Liver (tissue), 9 donors: Measurements from ENCODE around the gene SFT2D1. TPM values are rescaled to one million over a fixed set of nuclear protein-coding genes. Genes with fewer than 3 reads are reported as not detected.

ENCODE experiments used
- DNase-seq: peaks from one replicate; pipeline ENCODE4 v3.0.0-alpha.2; 2017; ENCODE audit warnings: low spot score
- H3K27ac ChIP-seq, 2 donors: one replicate each; pipeline ENCODE4 v1.7.0; 2013; ENCODE audit warnings: inconsistent platforms in 2 of 2, low read length in 2 of 2, control low read depth in 1 of 2, low read depth in 1 of 2, mild to moderate bottlenecking in 1 of 2
- H3K27me3 ChIP-seq, 4 donors: one replicate each; pipeline versions ENCODE4 v1.6.1 to v1.7.0; 2013; ENCODE audit warnings: low read length in 3 of 4, inconsistent platforms in 1 of 4, mild to moderate bottlenecking in 1 of 4, moderate library complexity in 1 of 4; ENCODE audit not compliant: control insufficient read depth in 4 of 4, insufficient read depth in 4 of 4
- H3K36me3 ChIP-seq, 4 donors: one replicate each; pipeline versions ENCODE4 v1.6.1 to v1.7.0; 2013; ENCODE audit warnings: low read length in 3 of 4, mild to moderate bottlenecking in 3 of 4, low read depth in 1 of 4, moderate library complexity in 1 of 4; ENCODE audit not compliant: control insufficient read depth in 4 of 4, insufficient read depth in 3 of 4
- H3K4me1 ChIP-seq, 4 donors: one replicate each; pipeline versions ENCODE4 v1.6.1 to v1.7.0; 2013; ENCODE audit warnings: low read length in 3 of 4, mild to moderate bottlenecking in 3 of 4, moderate library complexity in 1 of 4; ENCODE audit not compliant: control insufficient read depth in 4 of 4, insufficient read depth in 4 of 4
- H3K4me3 ChIP-seq, 3 donors: one replicate each; pipeline versions ENCODE4 v1.6.1 to v1.7.0; 2013; ENCODE audit warnings: low read length in 3 of 3, control low read depth in 1 of 3, low read depth in 1 of 3, mild to moderate bottlenecking in 1 of 3
- H3K9ac ChIP-seq, 2 donors: one replicate each; pipeline ENCODE4 v1.7.0; 2013; ENCODE audit warnings: low read length in 2 of 2, mild to moderate bottlenecking in 2 of 2, moderate library complexity in 2 of 2, control low read depth in 1 of 2, low read depth in 1 of 2
- H3K9me3 ChIP-seq, 4 donors: one replicate each; pipeline versions ENCODE4 v1.6.1 to v1.7.0; 2013; ENCODE audit warnings: low read length in 3 of 4; ENCODE audit not compliant: control insufficient read depth in 4 of 4
- CTCF ChIP-seq: fragments of 150-350 bp; IDR thresholded peaks from 2 replicates; pipeline ENCODE4 v1.5.1; 2017; ENCODE audit warnings: improper control_type of control experiment, low read depth, low read length; ENCODE audit not compliant: missing input control
- EGR1 ChIP-seq, 2 donors: IDR thresholded peaks; 2 replicates each; pipeline ENCODE4 v1.6.1; 2016 to 2018; ENCODE audit warnings: antibody characterized with exemption in 2 of 2, low read depth in 2 of 2
- FOXA1 ChIP-seq: IDR thresholded peaks from 2 replicates; pipeline ENCODE4 v1.6.1; 2016; ENCODE audit warnings: antibody characterized with exemption
- FOXA2 ChIP-seq: IDR thresholded peaks from 2 replicates; pipeline ENCODE4 v1.6.1; 2016; ENCODE audit warnings: antibody characterized with exemption
- GABPA ChIP-seq, 2 donors: IDR thresholded peaks in 1 of 2; conservative IDR thresholded peaks in 1 of 2; 2 replicates each; pipeline ENCODE4 v1.6.1; 2016; ENCODE audit warnings: antibody characterized with exemption in 2 of 2, mild to moderate bottlenecking in 1 of 2, moderate library complexity in 1 of 2
- HNF4A ChIP-seq, 2 donors: conservative IDR thresholded peaks; 2 replicates each; pipeline ENCODE4 v1.6.1; 2016; ENCODE audit warnings: antibody characterized with exemption in 2 of 2, mild to moderate bottlenecking in 2 of 2
- HNF4G ChIP-seq: IDR thresholded peaks from 2 replicates; pipeline ENCODE4 v1.6.1; 2016; ENCODE audit warnings: antibody characterized with exemption
- RAD21 ChIP-seq, 2 donors: IDR thresholded peaks; 2 replicates each; pipeline ENCODE4 v1.6.1; 2016; ENCODE audit warnings: antibody characterized with exemption in 2 of 2, mild to moderate bottlenecking in 2 of 2
- RXRA ChIP-seq, 2 donors: IDR thresholded peaks; 2 replicates each; pipeline ENCODE4 v1.6.1; 2017 to 2018; ENCODE audit warnings: antibody characterized with exemption in 2 of 2, mild to moderate bottlenecking in 1 of 2
- SP1 ChIP-seq: IDR thresholded peaks from 2 replicates; pipeline ENCODE4 v1.6.1; 2018; ENCODE audit warnings: antibody characterized with exemption, mild to moderate bottlenecking
- TAF1 ChIP-seq: conservative IDR thresholded peaks from 2 replicates; pipeline ENCODE4 v1.6.1; 2016; ENCODE audit warnings: antibody characterized with exemption, mild to moderate bottlenecking
- YY1 ChIP-seq: IDR thresholded peaks from 2 replicates; pipeline ENCODE4 v1.6.1; 2016; ENCODE audit warnings: antibody characterized with exemption, mild to moderate bottlenecking
- ZBTB33 ChIP-seq: IDR thresholded peaks from 2 replicates; pipeline ENCODE4 v1.6.1; 2016; ENCODE audit warnings: antibody characterized with exemption
- WGBS: extraction: QIAGEN DNeasy Blood & Tissue Kit; methylation state at CpG from one replicate; pipeline ENCODE4 v1.1.7; 2013; 5-methylcytosine and 5-hydroxymethylcytosine counted together
- polyA plus RNA-seq, 2 donors: library from polyadenylated mRNA; stranded (reverse) in 1 of 2; unstranded in 1 of 2; fragments of 200-250 nt in 1 of 2; fragments of >200 nt in 1 of 2; fragmentation: Nextera tagmentation in 1 of 2; extraction: Ambion mirVana in 1 of 2; gene quantifications; one replicate each; pipeline versions ENCODE4 v1.2.1 to v1.2.3, GENCODE V29; 2013 to 2015
- total RNA-seq, 2 donors: library from RNA; depleted of rRNA; stranded (reverse); fragments of >200 nt; gene quantifications; one replicate each; pipeline ENCODE4 v1.2.3, GENCODE V29; 2014
- donor health status: healthy.
- donor health status: healthy.
- donor health status: healthy.
- donor health status: healthy.
- donor health status: healthy.

SFT2D1 gene
- total and polyA plus RNA-seq, 4 donors = 9.5 to 16.6 (median 15.2) TPM

DNA sequence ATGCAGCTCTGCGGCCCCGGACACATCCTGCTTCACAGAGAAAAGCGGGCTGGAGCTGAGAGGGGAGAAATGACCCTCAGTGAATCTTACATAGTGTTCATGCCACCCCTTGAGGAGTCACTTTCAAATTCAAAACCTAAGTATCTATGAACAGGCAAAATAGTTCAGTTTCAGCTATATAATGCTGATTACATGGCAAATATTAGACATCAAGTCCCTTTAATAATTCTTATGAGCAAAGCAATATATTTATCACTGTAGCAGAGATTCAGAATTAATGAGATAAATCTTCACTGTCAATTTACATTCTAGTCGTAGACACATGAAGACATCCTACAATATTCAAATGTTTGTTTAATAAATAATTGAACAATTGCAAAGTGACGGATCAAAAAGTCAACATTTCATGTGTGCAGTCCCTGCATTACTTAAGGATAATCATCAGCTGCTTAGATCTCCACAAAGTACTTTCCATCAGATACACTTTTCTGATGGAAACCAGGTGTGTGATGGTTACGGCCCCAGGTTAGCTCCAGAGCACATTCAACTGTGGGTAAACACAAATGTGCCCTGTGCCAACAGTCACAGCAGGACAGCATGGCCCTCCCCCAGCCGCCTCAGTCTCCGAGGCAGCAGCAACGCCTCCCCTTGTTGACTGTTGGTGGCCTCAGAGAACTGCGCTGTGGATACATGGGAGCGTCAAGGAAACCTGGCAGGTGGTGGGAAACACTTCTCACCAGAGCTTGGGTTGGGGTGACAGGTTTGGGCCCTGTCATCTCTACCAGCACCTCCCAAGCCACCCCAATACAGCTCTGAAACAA lies 33.4 kb downstream of the SFT2D1 start:
- no peaks in the 10 kb centered on the region for H3K36me3 ChIP-seq
- no peaks in the 10 kb centered on the region for H3K27me3 ChIP-seq
- TF ChIP-seq GABPA (IDR thresholded peaks at IDR 0.05 in 1 of 2, conservative IDR thresholded peaks at IDR 0.05 in 1 of 2) (no peak), RAD21 (IDR thresholded peaks at IDR 0.05) (peak; percentile 48 to 56), RXRA (IDR thresholded peaks at IDR 0.05) (peak; percentile 86 to 88), FOXA1 (peak; percentile 69), FOXA2 (peak; percentile 75), CTCF (no peak), SP1 (peak; percentile 62), HNF4A (conservative IDR thresholded peaks at IDR 0.05) (peak; percentile 35 to 39)
- peak overlapping the region in 2 of 3 donors; percentile 35 to 81 for H3K4me3 ChIP-seq
- H3K4me1 ChIP-seq = peaks cover 13 to 33% (median 17%) of the 10 kb centered on the region in 4 donors
- H3K27ac ChIP-seq = peak overlapping the region; percentile 25 to 41
- DNase-seq = no peak
- H3K9me3 ChIP-seq = no peaks in the 10 kb centered on the region
- 24% methylated on average over 11 of the region's 11 CpGs for WGBS
- no peak overlapping the region for H3K9ac ChIP-seq

GRCh38 chr6:166308033-166308768 lies 34.1 kb downstream of the SFT2D1 start, which contains the start of gene PRR18:
Gene PRR18 (minus strand): TSS chr6:166308392. CDS start chr6:166308142, 250 bp downstream.
- 1% methylated on average over 74 of the region's 74 CpGs for WGBS
- Histone ChIP-seq H3K36me3 (no peaks in the 10 kb centered on the region), H3K4me1 (peaks cover 13 to 33% (median 17%) of the 10 kb centered on the region in 4 donors), H3K9me3 (no peaks in the 10 kb centered on the region), H3K9ac (no peak within 1 kb of the TSS), H3K27ac (peak within 1 kb of the TSS; percentile 25 to 41), H3K27me3 (no peaks in the 10 kb centered on the region), H3K4me3 (peak within 1 kb of the TSS in 2 of 3 donors; percentile 39 to 81)
- TF ChIP-seq HNF4G (no peak), RAD21 (IDR thresholded peaks at IDR 0.05) (no peak), YY1 (no peak), ZBTB33 (no peak), EGR1 (IDR thresholded peaks at IDR 0.05; ENCODE audit: low read depth in 2 of 2) (no peak), TAF1 (no peak), FOXA2 (no peak)
- no peak for DNase-seq
